HG03378 (cell line): ENCODE data around the gene INPP5D.

Experiments
- ATAC-seq: cut with Tn5 transposase; IDR thresholded peaks from one replicate; pipeline ENCODE4 v1.9.1; 2021; ENCODE audit warnings: mild to moderate bottlenecking, moderate library complexity; ENCODE audit not compliant: unreplicated experiment

The INPP5D gene

DNA sequence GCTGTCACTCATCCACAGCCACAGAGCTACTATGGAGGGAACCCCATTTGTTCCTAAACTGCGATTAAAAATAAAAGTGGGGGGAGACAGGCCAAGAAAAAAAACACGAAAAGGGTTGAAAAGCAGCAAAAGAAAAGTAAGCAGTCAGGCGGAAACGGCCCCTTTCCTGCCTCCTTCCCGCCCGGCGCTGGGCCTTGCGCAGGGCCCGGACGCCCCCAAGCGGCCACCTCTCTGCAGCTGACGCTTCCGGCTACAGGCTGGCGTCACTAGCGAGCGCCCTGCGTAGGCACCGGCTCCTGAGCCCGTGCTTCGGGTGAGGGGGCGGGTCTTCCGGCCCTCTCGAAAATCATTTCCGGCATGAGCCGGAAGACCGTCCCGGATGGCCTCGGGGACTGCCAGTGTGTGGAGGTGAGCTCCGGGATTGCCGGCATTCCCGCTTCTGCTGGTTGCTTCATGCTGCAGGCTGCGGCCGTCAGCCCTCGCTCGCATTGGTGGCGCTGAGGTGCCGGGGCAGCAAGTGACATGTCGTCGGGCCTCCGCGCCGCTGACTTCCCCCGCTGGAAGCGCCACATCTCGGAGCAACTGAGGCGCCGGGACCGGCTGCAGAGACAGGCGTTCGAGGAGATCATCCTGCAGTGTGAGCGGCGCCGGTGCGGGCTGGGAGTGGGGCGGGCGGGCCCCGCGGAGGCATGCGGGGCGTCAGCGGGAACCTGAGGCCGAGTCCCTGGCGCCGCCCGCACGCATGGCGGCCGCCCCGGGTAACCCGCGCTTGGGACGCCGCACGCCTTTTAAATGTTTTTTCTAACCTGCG is 191.4 kb downstream of the INPP5D start, which contains the start of gene ATG16L1:
Gene ATG16L1, plus strand, starts transcription at position 368 of the 811 bp plus-strand sequence. Its CDS starts 155 bp downstream, at position 523.
- ATAC-seq: peak; percentile 72

DNA sequence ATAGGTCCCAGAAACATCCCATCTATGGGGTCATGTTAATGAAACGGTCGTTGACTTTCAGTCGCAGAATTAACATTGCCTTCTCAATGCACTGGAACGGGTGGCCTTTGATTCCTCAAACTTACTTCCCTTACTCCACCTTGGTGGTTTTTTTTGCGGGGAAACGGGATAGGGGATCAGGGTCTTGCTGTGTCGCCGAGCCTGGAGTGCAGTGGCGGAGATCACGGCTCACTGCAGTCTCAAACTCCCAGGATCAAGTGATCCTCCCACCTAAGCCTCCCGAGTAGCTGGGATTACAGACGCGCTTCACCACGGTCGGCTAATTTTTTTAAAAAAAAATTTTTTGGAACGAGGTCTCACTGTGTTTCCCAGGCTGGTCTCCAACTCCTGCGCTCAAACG is 192.1 kb downstream of the INPP5D start:
- ATAC-seq: no peak

GRCh38 chr2:233255151-233255550 is 195.0 kb downstream of the INPP5D start:
- ATAC-seq: no peak

DNA sequence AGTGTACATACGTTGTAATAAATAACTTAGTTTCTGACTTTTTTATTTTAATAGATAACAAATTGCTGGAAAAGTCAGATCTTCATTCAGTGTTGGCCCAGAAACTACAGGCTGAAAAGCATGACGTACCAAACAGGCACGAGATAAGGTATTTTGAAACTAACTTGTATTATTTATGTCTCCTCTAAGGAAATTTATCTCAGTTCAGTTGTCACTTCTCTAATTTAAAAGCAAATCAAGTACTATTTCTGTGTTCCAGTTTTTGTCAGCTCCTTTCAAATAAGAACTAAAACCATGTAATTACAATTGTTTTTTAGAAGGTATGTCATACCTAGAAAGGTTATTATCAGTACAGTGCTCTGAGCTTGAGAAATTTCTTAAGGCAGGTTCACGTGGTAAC is 195.9 kb downstream of the INPP5D start:
- no peak for ATAC-seq
